CD4-positive, CD25-positive, alpha-beta regulatory T cell (primary cell): ENCODE results near the gene INHBB. TPM values are rescaled to one million over a fixed set of nuclear protein-coding genes. Genes with fewer than 3 reads are reported as not detected.

Experiments used
- ATAC-seq, 2 donors: fragments of 150-1000 bp; cut with Tn5 transposase; one replicate each; pipeline ENCODE4 v1.10.0; 2021; ENCODE audit warnings: low read depth in 2 of 2, moderate number of reproducible peaks in 2 of 2, moderate library complexity in 1 of 2
- DNase-seq, 3 donors: peaks; one replicate each; pipeline versions ENCODE4 v3.0.0 to v3.0.0-alpha.2; 2012 to 2022; ENCODE audit warnings: mixed read lengths in 1 of 3
- H3K27ac ChIP-seq: one replicate; pipeline ENCODE4 v1.7.0; 2013; ENCODE audit warnings: mild to moderate bottlenecking, low read length; ENCODE audit not compliant: insufficient read depth, poor library complexity, severe bottlenecking
- H3K27me3 ChIP-seq: one replicate; pipeline ENCODE4 v1.7.0; 2013; ENCODE audit warnings: low read length; ENCODE audit not compliant: control insufficient read depth, insufficient read depth
- H3K36me3 ChIP-seq: one replicate; pipeline ENCODE4 v1.7.0; 2013; ENCODE audit warnings: mild to moderate bottlenecking, low read length, moderate library complexity; ENCODE audit not compliant: control insufficient read depth, insufficient read depth
- H3K4me1 ChIP-seq: 2 replicates; pipeline ENCODE4 v1.7.0; 2013; ENCODE audit warnings: mild to moderate bottlenecking, low read length; ENCODE audit not compliant: insufficient read depth, control insufficient read depth, poor library complexity, severe bottlenecking
- H3K4me3 ChIP-seq: one replicate; pipeline ENCODE4 v1.7.0; 2013; ENCODE audit warnings: low read depth, mild to moderate bottlenecking, low read length, moderate library complexity
- H3K9me3 ChIP-seq, 2 experiments: 1 replicate in 1 of 2; 2 replicates in 1 of 2; pipeline ENCODE4 v1.7.0; 2013; ENCODE audit warnings: low read length in 2 of 2, mild to moderate bottlenecking in 1 of 2, moderate library complexity in 1 of 2; ENCODE audit not compliant: control insufficient read depth in 2 of 2
- H3K27ac Mint-ChIP-seq, 3 donors: one replicate each; pipeline ENCODE4 v1.8.0; 2020 to 2022; ENCODE audit warnings: mild to moderate bottlenecking in 3 of 3, mixed read lengths in 3 of 3, moderate library complexity in 2 of 3
- H3K27me3 Mint-ChIP-seq: one replicate; pipeline ENCODE4 v1.8.0; 2022; ENCODE audit warnings: mild to moderate bottlenecking, mixed read lengths
- H3K36me3 Mint-ChIP-seq: one replicate; pipeline ENCODE4 v1.8.0; 2020; ENCODE audit warnings: mixed read lengths
- H3K4me1 Mint-ChIP-seq, 4 donors: one replicate each; pipeline ENCODE4 v1.8.0; 2020 to 2022; ENCODE audit warnings: mixed read lengths in 4 of 4, mild to moderate bottlenecking in 1 of 4
- H3K4me3 Mint-ChIP-seq, 4 donors: one replicate each; pipeline ENCODE4 v1.8.0; 2020 to 2022; ENCODE audit warnings: mild to moderate bottlenecking in 4 of 4, mixed read lengths in 4 of 4, moderate library complexity in 3 of 4
- H3K9me3 Mint-ChIP-seq, 7 donors: one replicate each; pipeline ENCODE4 v1.8.0; 2020 to 2022; ENCODE audit warnings: mixed read lengths in 7 of 7, mild to moderate bottlenecking in 3 of 7, moderate library complexity in 2 of 7
- polyA plus RNA-seq, 4 donors: library from polyadenylated mRNA; unstranded; fragments of 300-500 nt; fragmentation: Illumina TruSeq; gene quantifications; one replicate each; pipeline ENCODE4 v1.2.3, GENCODE V29; 2021
- total RNA-seq: library from RNA; stranded (reverse); gene quantifications from one replicate; pipeline ENCODE4 v1.2.3, GENCODE V29; 2022

Gene INHBB
- total and polyA plus RNA-seq, 5 donors from 2014 or later = not detected

DNA sequence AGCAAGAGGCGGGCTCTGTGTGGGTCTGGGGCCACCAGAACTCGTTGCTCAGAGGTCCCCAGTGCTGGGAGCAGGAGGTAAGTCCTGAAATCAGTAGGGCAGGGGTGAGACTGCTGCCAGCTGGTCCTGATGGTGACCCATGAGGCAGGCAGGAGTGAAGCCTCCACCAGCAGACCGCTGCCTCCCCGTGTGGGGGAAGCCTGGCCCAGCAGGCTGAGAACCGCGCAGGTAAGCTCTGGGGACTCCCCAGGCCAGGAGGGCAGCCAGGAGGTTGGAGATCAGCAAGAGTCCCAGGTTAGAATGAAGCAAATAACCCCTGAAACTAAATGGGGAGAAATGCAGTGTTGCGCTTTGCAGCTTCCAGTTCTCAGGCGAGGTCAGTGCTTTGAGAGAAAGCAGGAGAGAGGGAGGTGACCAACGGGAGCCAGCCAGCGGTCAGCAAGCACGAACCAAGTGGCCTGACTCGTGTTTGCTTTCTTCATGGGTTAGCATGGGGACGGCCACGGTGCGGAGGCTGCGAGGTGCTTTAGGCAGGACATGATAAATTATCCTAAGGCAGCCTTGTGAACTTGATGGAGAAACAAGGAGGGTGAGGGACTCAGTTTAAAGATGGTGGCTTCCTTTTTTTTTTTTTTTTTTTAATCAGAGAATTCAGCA is 26.2 kb downstream of the INHBB start:
- no peak overlapping the region for H3K27ac ChIP-seq
- no peak overlapping the region for H3K4me3 ChIP-seq
- no peak overlapping the region for H3K27ac Mint-ChIP-seq
- no peaks in the 10 kb centered on the region for H3K27me3 ChIP-seq
- ATAC-seq = no peak
- no peak overlapping the region for H3K4me3 Mint-ChIP-seq
- DNase-seq = no peak
- no peaks in the 10 kb centered on the region for H3K27me3 Mint-ChIP-seq
- H3K36me3 ChIP-seq = no peaks in the 10 kb centered on the region
- H3K9me3 ChIP-seq = no peaks in the 10 kb centered on the region
- no peaks in the 10 kb centered on the region for H3K36me3 Mint-ChIP-seq
- no peaks in the 10 kb centered on the region for H3K4me1 ChIP-seq
- H3K9me3 Mint-ChIP-seq = no peaks in the 10 kb centered on the region
- H3K4me1 Mint-ChIP-seq = no peaks in the 10 kb centered on the region

DNA sequence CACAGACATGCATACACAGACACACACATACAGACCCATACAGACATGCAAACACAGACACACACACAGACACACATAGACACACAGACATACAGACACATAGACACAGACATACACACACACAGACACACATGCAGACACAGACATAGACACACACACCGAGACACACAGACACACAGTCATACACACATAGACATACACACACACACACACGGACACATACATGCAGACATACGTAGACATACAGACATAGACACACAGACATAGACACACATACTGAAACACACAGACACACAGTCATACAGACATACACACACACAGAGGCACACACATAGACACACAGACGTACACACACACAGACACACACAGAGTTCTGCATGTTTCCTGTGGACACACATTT is 26.9 kb downstream of the INHBB start:
- H3K4me1 Mint-ChIP-seq = no peaks in the 10 kb centered on the region
- no peak for ATAC-seq
- H3K4me3 Mint-ChIP-seq = no peak overlapping the region

DNA sequence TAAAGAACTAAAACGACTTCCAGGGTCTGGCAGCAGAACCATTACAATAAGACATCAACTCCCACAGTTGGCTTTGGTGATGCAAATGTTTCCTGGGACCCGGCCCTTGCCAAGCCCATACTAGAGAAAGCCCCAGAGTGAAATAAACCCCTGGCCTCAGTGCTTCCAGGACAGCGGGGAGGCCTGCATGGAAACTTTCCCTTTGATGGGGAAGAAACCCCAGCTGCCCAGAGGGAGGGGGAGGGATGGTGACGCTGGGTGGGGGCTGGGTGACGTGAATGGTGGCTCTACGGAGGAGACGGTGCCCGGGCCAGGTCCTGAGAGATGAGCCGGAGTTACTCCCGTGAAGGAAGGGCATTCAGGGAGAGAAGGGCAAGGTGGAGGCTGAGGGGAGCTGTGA is 27.5 kb downstream of the INHBB start:
- Mint-ChIP-seq H3K27me3 (no peaks in the 10 kb centered on the region), H3K4me1 (no peaks in the 10 kb centered on the region), H3K4me3 (no peak overlapping the region), H3K9me3 (no peaks in the 10 kb centered on the region), H3K27ac (no peak overlapping the region), H3K36me3 (no peaks in the 10 kb centered on the region)
- Histone ChIP-seq H3K27ac (no peak overlapping the region), H3K4me3 (no peak overlapping the region), H3K27me3 (no peaks in the 10 kb centered on the region), H3K4me1 (no peaks in the 10 kb centered on the region), H3K9me3 (no peaks in the 10 kb centered on the region), H3K36me3 (no peaks in the 10 kb centered on the region)
- ATAC-seq (no peak), DNase-seq (no peak)

More for the DNA sequence above, 26.9 kb downstream of the INHBB start:
- Histone ChIP-seq H3K27ac (no peak overlapping the region), H3K4me1 (no peaks in the 10 kb centered on the region), H3K4me3 (no peak overlapping the region), H3K27me3 (no peaks in the 10 kb centered on the region), H3K36me3 (no peaks in the 10 kb centered on the region), H3K9me3 (no peaks in the 10 kb centered on the region)
- no peak for DNase-seq
- no peaks in the 10 kb centered on the region for H3K27me3 Mint-ChIP-seq
- no peaks in the 10 kb centered on the region for H3K36me3 Mint-ChIP-seq
- no peak overlapping the region for H3K27ac Mint-ChIP-seq
- no peaks in the 10 kb centered on the region for H3K9me3 Mint-ChIP-seq

GRCh38 chr2:120374821-120375220 is 28.9 kb downstream of the INHBB start:
- no peaks in the 10 kb centered on the region for H3K4me1 ChIP-seq
- Mint-ChIP-seq H3K4me1 (no peaks in the 10 kb centered on the region), H3K4me3 (no peak overlapping the region), H3K27ac (no peak overlapping the region), H3K9me3 (no peaks in the 10 kb centered on the region), H3K36me3 (no peaks in the 10 kb centered on the region), H3K27me3 (peaks cover 4% of the 10 kb centered on the region)
- H3K36me3 ChIP-seq = no peaks in the 10 kb centered on the region
- no peak overlapping the region for H3K4me3 ChIP-seq
- H3K27ac ChIP-seq = no peak overlapping the region
- ATAC-seq (no peak), DNase-seq (no peak)
- no peaks in the 10 kb centered on the region for H3K9me3 ChIP-seq
- no peaks in the 10 kb centered on the region for H3K27me3 ChIP-seq

DNA sequence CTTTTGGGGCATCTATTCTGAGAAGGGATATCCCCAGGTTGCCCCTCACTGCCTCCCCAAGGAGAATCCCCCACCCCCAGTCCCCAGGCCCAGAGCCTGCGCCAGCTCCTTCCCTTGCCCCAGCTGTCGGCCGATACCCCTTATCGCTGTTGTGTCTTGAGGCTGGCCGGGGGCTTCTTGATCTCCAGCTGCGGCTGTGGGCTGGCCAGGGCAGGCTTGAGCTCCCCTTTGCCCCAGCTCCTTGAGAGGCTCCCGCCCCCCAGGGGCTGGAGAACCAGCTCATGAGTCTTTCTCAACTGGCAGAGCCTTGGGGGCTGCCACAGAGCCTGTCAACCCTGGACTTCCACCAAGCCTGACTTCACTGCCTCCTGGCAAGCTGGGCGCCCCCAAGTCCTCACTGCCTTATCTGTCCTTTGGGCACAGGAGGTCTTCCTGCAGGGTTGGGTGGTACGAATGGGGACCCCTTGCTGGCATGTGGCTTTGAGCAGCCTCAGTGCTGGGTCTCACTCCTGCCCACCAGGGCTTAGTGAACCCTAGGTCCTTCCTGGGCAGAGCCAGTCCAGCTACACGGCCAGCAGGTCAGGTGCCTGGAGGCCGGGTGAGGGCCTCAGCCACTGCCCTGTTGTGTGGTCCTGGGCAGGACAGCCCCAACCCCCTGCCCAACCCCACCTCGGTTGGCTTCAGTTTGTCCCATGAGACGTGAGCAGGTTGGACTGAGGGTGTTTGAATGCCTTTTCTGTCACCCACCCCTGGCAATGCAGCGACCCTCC is 29.5 kb downstream of the INHBB start:
- no peaks in the 10 kb centered on the region for H3K9me3 Mint-ChIP-seq
- ATAC-seq (no peak), DNase-seq (no peak)
- Histone ChIP-seq H3K4me1 (no peaks in the 10 kb centered on the region), H3K4me3 (no peak overlapping the region), H3K27ac (no peak overlapping the region), H3K9me3 (no peaks in the 10 kb centered on the region), H3K27me3 (no peaks in the 10 kb centered on the region), H3K36me3 (no peaks in the 10 kb centered on the region)
- H3K27ac Mint-ChIP-seq = no peak overlapping the region
- H3K27me3 Mint-ChIP-seq = peaks cover 6% of the 10 kb centered on the region
- H3K36me3 Mint-ChIP-seq = no peaks in the 10 kb centered on the region
- no peak overlapping the region for H3K4me3 Mint-ChIP-seq
- H3K4me1 Mint-ChIP-seq = no peaks in the 10 kb centered on the region

DNA sequence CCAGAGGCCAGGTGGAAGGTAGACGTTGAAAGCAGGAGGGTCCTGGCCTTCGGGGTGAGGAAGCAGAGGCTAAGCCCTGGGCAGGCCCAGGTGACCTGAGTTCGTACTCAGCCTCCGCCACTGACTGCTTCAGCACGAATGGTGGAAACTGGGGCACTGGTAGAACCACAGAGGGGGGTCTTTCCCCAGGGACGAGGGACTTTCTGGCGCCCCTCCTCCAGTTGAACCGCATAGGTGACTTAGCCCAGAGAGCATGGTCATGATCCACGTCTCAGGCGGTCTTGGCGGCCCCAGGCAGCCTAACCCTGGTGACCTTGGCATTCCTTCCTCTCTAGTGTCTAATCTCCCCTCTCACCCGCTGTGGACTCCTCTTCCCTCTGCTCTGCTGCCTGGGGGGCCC is 30.2 kb downstream of the INHBB start:
- H3K36me3 ChIP-seq = no peaks in the 10 kb centered on the region
- H3K27me3 ChIP-seq = no peaks in the 10 kb centered on the region
- no peak overlapping the region for H3K27ac Mint-ChIP-seq
- H3K4me1 ChIP-seq = no peaks in the 10 kb centered on the region
- no peaks in the 10 kb centered on the region for H3K9me3 ChIP-seq
- DNase-seq (no peak), ATAC-seq (no peak)
- H3K27ac ChIP-seq = no peak overlapping the region
- no peaks in the 10 kb centered on the region for H3K9me3 Mint-ChIP-seq
- no peaks in the 10 kb centered on the region for H3K36me3 Mint-ChIP-seq
- no peak overlapping the region for H3K4me3 Mint-ChIP-seq
- H3K4me1 Mint-ChIP-seq = no peaks in the 10 kb centered on the region
- H3K27me3 Mint-ChIP-seq = peaks cover 6% of the 10 kb centered on the region
- no peak overlapping the region for H3K4me3 ChIP-seq

- no peaks in the 10 kb centered on the region for H3K4me1 ChIP-seq
- Mint-ChIP-seq H3K27me3 (peaks cover 6% of the 10 kb centered on the region), H3K4me1 (no peaks in the 10 kb centered on the region), H3K9me3 (no peaks in the 10 kb centered on the region), H3K27ac (no peak overlapping the region), H3K4me3 (no peak overlapping the region), H3K36me3 (no peaks in the 10 kb centered on the region)
- no peak overlapping the region for H3K27ac ChIP-seq
- no peaks in the 10 kb centered on the region for H3K9me3 ChIP-seq
- H3K4me3 ChIP-seq = no peak overlapping the region
- no peak for DNase-seq
- no peaks in the 10 kb centered on the region for H3K36me3 ChIP-seq
- no peaks in the 10 kb centered on the region for H3K27me3 ChIP-seq
- ATAC-seq = no peak
Measured at GRCh38 chr2:120376679-120377640, 31.0 kb downstream of the INHBB start.
